HCT116 (cell line): ENCODE data around the gene ADAMTS19. TPM values are rescaled to one million over a fixed set of nuclear protein-coding genes. Genes with fewer than 3 reads are reported as not detected.

Experiments
- ATAC-seq: fragments of 200-7000 bp; cut with Tn5 transposase; 2 replicates; pipeline ENCODE4 v1.9.1; 2020; ENCODE audit warnings: mild to moderate bottlenecking, moderate library complexity
- BruUV-seq: library from RNA; stranded (reverse); fragments of 400-500 nt; replicated peaks from 2 replicates; lab custom pipeline; 2021; lab: Mats Ljungman, UMichigan
- CTCF ChIA-PET: fragments of 300-600 bp; sonication (Branson Sonifier 250); formaldehyde crosslinking; loops from one replicate; lab custom pipeline; 2021; ENCODE audit warnings: antibody characterized with exemption; lab: Charles Lee
- POLR2A ChIA-PET: fragments of 300-600, 350-600 bp; sonication (Branson Sonifier 250); formaldehyde crosslinking; loops from one replicate; lab custom pipeline; 2021; ENCODE audit warnings: antibody characterized with exemption; lab: Charles Lee
- RAD21 ChIA-PET, 2 experiments: fragments of 300-600 bp; sonication (Branson Sonifier 250); formaldehyde crosslinking; loops; one replicate each; lab custom pipeline; 2023; ENCODE audit warnings: low total read pairs in 2 of 2; ENCODE audit not compliant: uncharacterized antibody in 2 of 2, unreplicated experiment in 2 of 2, low non-redundant PET in 1 of 2; lab: Charles Lee
- DNase-seq: peaks from one replicate; pipeline ENCODE4 v3.0.0-alpha.2; 2010; ENCODE audit warnings: low read depth, low spot score
- H2AFZ ChIP-seq: fragments of 200-600 bp; shearing (Covaris generic), sonication (generic); 2 replicates; pipeline ENCODE4 v1.6.1; 2017; ENCODE audit warnings: low read depth, mixed run types, mixed read lengths, antibody characterized with exemption, low read length; ENCODE audit not compliant: poor library complexity, severe bottlenecking
- H3K27ac ChIP-seq: 2 replicates; pipeline ENCODE4 v1.5.1; 2012; ENCODE audit warnings: low read depth, low read length
- H3K27me3 ChIP-seq: fragments of 200-600 bp; sonication (generic); 2 replicates; pipeline ENCODE4 v1.6.1; 2016; ENCODE audit warnings: mixed run types, low read length, mixed read lengths; ENCODE audit not compliant: insufficient read depth
- H3K36me3 ChIP-seq, 2 experiments: fragments of 200-500 bp in 1 of 2; fragments of 200-600 bp in 1 of 2; sonication (Bioruptor generic) in 1 of 2; sonication (generic) in 1 of 2; 2 replicates each; pipeline versions ENCODE4 v1.5.1 to v1.6.1; 2014 to 2016; ENCODE audit warnings: low read length in 2 of 2, inconsistent platforms in 1 of 2, mixed read lengths in 1 of 2, mixed run types in 1 of 2; ENCODE audit not compliant: insufficient read depth in 2 of 2, control insufficient read depth in 1 of 2
- H3K4me1 ChIP-seq, 2 experiments: fragments of 200-600 bp in 1 of 2; sonication (generic) in 1 of 2; 2 replicates each; pipeline versions ENCODE4 v1.5.1 to v1.6.1; 2012 to 2017; ENCODE audit warnings: low read length in 2 of 2, inconsistent platforms in 1 of 2, mild to moderate bottlenecking in 1 of 2, mixed read lengths in 1 of 2, mixed run types in 1 of 2, moderate library complexity in 1 of 2; ENCODE audit not compliant: insufficient read depth in 2 of 2, control insufficient read depth in 1 of 2
- H3K4me2 ChIP-seq: fragments of 200-600 bp; sonication (generic); 2 replicates; pipeline ENCODE4 v1.6.1; 2017; ENCODE audit warnings: mixed run types, low read length, mixed read lengths
- H3K4me3 ChIP-seq, 2 experiments: fragments of 200-600 bp in 1 of 2; sonication (generic) in 1 of 2; replicated peaks in 1 of 2; 2 replicates each; pipeline ENCODE4 v1.5.1; 2011 to 2016; ENCODE audit warnings: low read length in 2 of 2, control low read depth in 1 of 2, low read depth in 1 of 2, mild to moderate bottlenecking in 1 of 2, mixed read lengths in 1 of 2, mixed run types in 1 of 2
- H3K79me2 ChIP-seq: fragments of 200-600 bp; sonication (generic); 2 replicates; pipeline ENCODE4 v1.6.1; 2017; ENCODE audit warnings: mild to moderate bottlenecking, mixed run types, low read length, moderate library complexity, mixed read lengths; ENCODE audit not compliant: insufficient read depth
- H3K9ac ChIP-seq: fragments of 200-600 bp; sonication (generic); 2 replicates; pipeline ENCODE4 v1.6.1; 2016; ENCODE audit warnings: low read length, mixed read lengths
- H3K9me2 ChIP-seq: fragments of 200-600 bp; sonication (generic), shearing (Covaris generic); 2 replicates; pipeline ENCODE4 v1.6.1; 2017; ENCODE audit warnings: mixed run types, mild to moderate bottlenecking, moderate library complexity; ENCODE audit not compliant: insufficient read depth
- H3K9me3 ChIP-seq, 2 experiments: fragments of 200-500 bp in 1 of 2; fragments of 200-600 bp in 1 of 2; sonication (Bioruptor generic) in 1 of 2; sonication (generic) in 1 of 2; 2 replicates each; pipeline ENCODE4 v1.6.1; 2014 to 2017; ENCODE audit warnings: low read length in 2 of 2, mixed read lengths in 2 of 2, inconsistent platforms in 1 of 2, low read depth in 1 of 2, mild to moderate bottlenecking in 1 of 2, mixed run types in 1 of 2, moderate library complexity in 1 of 2; ENCODE audit not compliant: control insufficient read depth in 1 of 2, insufficient read depth in 1 of 2
- H4K20me1 ChIP-seq: fragments of 200-600 bp; sonication (generic), shearing (Covaris generic); 2 replicates; pipeline ENCODE4 v1.6.1; 2017; ENCODE audit warnings: mixed run types, mild to moderate bottlenecking, moderate library complexity; ENCODE audit not compliant: insufficient read depth
- CTCF ChIP-seq, 3 experiments: fragments of 200-600 bp in 1 of 3; sonication (generic) in 1 of 3; IDR thresholded peaks in 2 of 3; conservative IDR thresholded peaks in 1 of 3; 2 replicates each; pipeline ENCODE4 v1.5.1; 2012 to 2017; ENCODE audit warnings: low read depth in 2 of 3, low read length in 2 of 3, antibody characterized with exemption in 1 of 3, borderline replicate concordance in 1 of 3, control low read depth in 1 of 3, mild to moderate bottlenecking in 1 of 3, mixed read lengths in 1 of 3, mixed run types in 1 of 3, moderate library complexity in 1 of 3; ENCODE audit not compliant: insufficient read depth in 1 of 3
- EZH2 ChIP-seq: fragments of 200-600 bp; sonication (generic); IDR thresholded peaks from 2 replicates; pipeline ENCODE4 v1.6.1; 2017; ENCODE audit warnings: antibody characterized with exemption, mixed run types
- RAD21 ChIP-seq: IDR thresholded peaks from 2 replicates; pipeline ENCODE4 v1.6.1; 2012; ENCODE audit warnings: low read depth, mild to moderate bottlenecking
- SP1 ChIP-seq: IDR thresholded peaks from 2 replicates; pipeline ENCODE4 v1.6.1; 2012; ENCODE audit warnings: low read depth
- intact Hi-C: fragments of 100-400 bp; cut with micrococcal nuclease; formaldehyde crosslinking; loops from 2 replicates; pipeline ENCODE4 v1.10.0; 2022
- total RNA-seq: library from RNA; stranded (reverse); gene quantifications from one replicate; pipeline ENCODE4 v1.2.1, GENCODE V29; 2021; ENCODE audit not compliant: unreplicated experiment

The ADAMTS19 gene
- total RNA-seq, 1 experiment from 2014 or later = not detected

DNA sequence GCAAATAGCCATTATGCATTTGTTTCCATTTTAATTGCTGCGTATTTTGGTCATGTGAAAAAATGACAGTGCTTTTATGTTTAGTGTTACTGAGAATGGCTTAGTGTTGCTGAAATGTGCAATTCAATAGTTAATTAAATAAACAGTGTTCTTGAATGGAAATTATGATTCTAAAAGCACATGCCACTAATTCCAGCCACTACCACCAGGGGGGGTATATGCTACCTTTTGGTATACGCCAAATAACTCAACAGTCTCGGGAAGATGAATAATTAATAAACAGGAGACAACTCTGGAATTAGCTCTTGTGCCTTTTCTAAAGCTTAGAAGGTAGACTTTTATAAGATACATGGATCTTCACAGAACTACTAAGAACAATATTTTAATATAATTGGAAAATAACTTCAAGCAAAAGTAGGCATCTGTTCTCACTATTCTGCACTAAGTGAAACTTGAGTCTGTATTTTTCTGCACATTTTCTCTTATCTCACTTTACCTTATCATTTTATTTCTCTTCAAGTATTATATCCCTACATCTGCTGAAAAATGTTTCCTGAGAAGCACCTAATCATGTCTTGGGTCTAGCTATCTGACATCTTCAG, 204.3 kb downstream of the ADAMTS19 start:
- POLR2A ChIA-PET = no interaction called here

More for the DNA sequence above, 204.3 kb downstream of the ADAMTS19 start:
- H2AFZ ChIP-seq = peak overlapping the region; percentile 19
- TF ChIP-seq SP1 (no peak), RAD21 (peak; percentile 54), EZH2 (no peak), CTCF (IDR thresholded peaks at IDR 0.05 in 2 of 3, conservative IDR thresholded peaks at IDR 0.05 in 1 of 3; ENCODE audit: borderline replicate concordance in 1 of 3, insufficient read depth in 1 of 3, low read depth in 2 of 3, low read length in 2 of 3) (peak; percentile 67 to 91 (median 81); a peak in 5 of 6 replicates)
- H3K9me3 ChIP-seq = no peaks in the 10 kb centered on the region
- H3K9ac ChIP-seq = no peak overlapping the region
- intact Hi-C loops = loop anchor here (5.0 kb wide), 1 partner anchor 103 kb away; no protein-coding TSS in a partner anchor
- no peak overlapping the region for H3K27ac ChIP-seq
- no peaks in the 10 kb centered on the region for H3K79me2 ChIP-seq
- ChIA-PET RAD21 (no interaction called here), CTCF (interaction anchor here (0.9 to 2.4 kb wide), 6 partner anchors 10 to 107 kb away, joined by 3 to 11 read pairs (median 4); no protein-coding TSS in a partner anchor)
- no peaks in the 10 kb centered on the region for H3K27me3 ChIP-seq
- BruUV-seq = no TSS peak
- no peaks in the 10 kb centered on the region for H3K36me3 ChIP-seq
- peak; percentile 39 for DNase-seq
- no peak overlapping the region for H3K4me3 ChIP-seq
- H4K20me1 ChIP-seq = no peaks in the 10 kb centered on the region
- no peaks in the 10 kb centered on the region for H3K9me2 ChIP-seq
- no peaks in the 10 kb centered on the region for H3K4me1 ChIP-seq
- peak; percentile 62; the same call in 1 of the 2 replicates for ATAC-seq
- 0 out of 2 replicates have a peak overlapping the region, but pooled peaks have one; percentile 4 for H3K4me2 ChIP-seq
